H1 (cell line): ENCODE results near the gene RIPK4. TPM values are rescaled to one million over a fixed set of nuclear protein-coding genes. Genes with fewer than 3 reads are reported as not detected.

ENCODE experiments used
- ATF3 ChIP-seq: IDR thresholded peaks from 2 replicates; pipeline ENCODE4 v1.6.1; 2011; ENCODE audit warnings: low read depth, mild to moderate bottlenecking, low read length; ENCODE audit not compliant: insufficient read depth
- EGR1 ChIP-seq: IDR thresholded peaks from 2 replicates; pipeline ENCODE4 v1.6.1; 2011; ENCODE audit warnings: low read depth, low read length, borderline replicate concordance
- POLR2A ChIP-seq, 2 experiments: IDR thresholded peaks; 1 replicate in 1 of 2; 2 replicates in 1 of 2; pipeline ENCODE4 v1.6.1; 2011; ENCODE audit warnings: low read depth in 2 of 2, low read length in 2 of 2, mild to moderate bottlenecking in 2 of 2; ENCODE audit errors: control extremely low read depth in 1 of 2
- RBBP5 ChIP-seq: IDR thresholded peaks from 2 replicates; pipeline ENCODE4 v1.7.1; 2012; ENCODE audit warnings: low read depth, mild to moderate bottlenecking, inconsistent platforms, low read length, moderate library complexity, borderline replicate concordance
- RNF2 ChIP-seq: fragments of 200-900, 300-1000 bp; sonication (generic); IDR thresholded peaks from 2 replicates; pipeline ENCODE4 v1.7.1; 2016; ENCODE audit warnings: borderline replicate concordance, low read depth, mild to moderate bottlenecking, antibody characterized with exemption, low read length; ENCODE audit not compliant: poor library complexity, severe bottlenecking; ENCODE audit errors: missing control alignments
- SP4 ChIP-seq: IDR thresholded peaks from 2 replicates; pipeline ENCODE4 v1.6.1; 2012; ENCODE audit warnings: low read length, inconsistent platforms
- TAF1 ChIP-seq: IDR thresholded peaks from 2 replicates; pipeline ENCODE4 v1.6.1; 2011; ENCODE audit warnings: mild to moderate bottlenecking, low read depth, low read length
- TBP ChIP-seq: IDR thresholded peaks from 2 replicates; pipeline ENCODE4 v1.6.1; 2011; ENCODE audit warnings: low read depth, low read length, improper control_type of control experiment
- YY1 ChIP-seq: IDR thresholded peaks from 2 replicates; pipeline ENCODE4 v1.6.1; 2011; ENCODE audit warnings: low read depth, mild to moderate bottlenecking, low read length
- polyA plus RNA-seq, 7 experiments: library from polyadenylated mRNA; depleted of rRNA in 3 of 7; stranded (reverse) in 5 of 7; unstranded in 2 of 7; fragments of >200 nt in 5 of 7; fragments of 200-250 nt in 2 of 7; gene quantifications; 1 replicate in 5 of 7; 2 replicates in 1 of 7; 4 replicates in 1 of 7; pipeline versions ENCODE4 v1.2.1 to v1.2.3, GENCODE V29; 2011 to 2013; ENCODE audit warnings: missing spikeins in 2 of 7, mixed read lengths in 2 of 7
- total RNA-seq: library from RNA; stranded (reverse); fragmentation: NEBNext Ultra II Directional; extraction: Animal tissue kit (Norgen Biotek cat#: 25700); gene quantifications from 2 replicates; pipeline ENCODE4 v1.2.1, GENCODE V29; 2021

The RIPK4 gene
- total and polyA plus RNA-seq, 2 of the 8 experiments (the other 6 are each of a cell fraction or from before 2014, with no cell fraction given): 2.7 to 5.6 TPM

DNA sequence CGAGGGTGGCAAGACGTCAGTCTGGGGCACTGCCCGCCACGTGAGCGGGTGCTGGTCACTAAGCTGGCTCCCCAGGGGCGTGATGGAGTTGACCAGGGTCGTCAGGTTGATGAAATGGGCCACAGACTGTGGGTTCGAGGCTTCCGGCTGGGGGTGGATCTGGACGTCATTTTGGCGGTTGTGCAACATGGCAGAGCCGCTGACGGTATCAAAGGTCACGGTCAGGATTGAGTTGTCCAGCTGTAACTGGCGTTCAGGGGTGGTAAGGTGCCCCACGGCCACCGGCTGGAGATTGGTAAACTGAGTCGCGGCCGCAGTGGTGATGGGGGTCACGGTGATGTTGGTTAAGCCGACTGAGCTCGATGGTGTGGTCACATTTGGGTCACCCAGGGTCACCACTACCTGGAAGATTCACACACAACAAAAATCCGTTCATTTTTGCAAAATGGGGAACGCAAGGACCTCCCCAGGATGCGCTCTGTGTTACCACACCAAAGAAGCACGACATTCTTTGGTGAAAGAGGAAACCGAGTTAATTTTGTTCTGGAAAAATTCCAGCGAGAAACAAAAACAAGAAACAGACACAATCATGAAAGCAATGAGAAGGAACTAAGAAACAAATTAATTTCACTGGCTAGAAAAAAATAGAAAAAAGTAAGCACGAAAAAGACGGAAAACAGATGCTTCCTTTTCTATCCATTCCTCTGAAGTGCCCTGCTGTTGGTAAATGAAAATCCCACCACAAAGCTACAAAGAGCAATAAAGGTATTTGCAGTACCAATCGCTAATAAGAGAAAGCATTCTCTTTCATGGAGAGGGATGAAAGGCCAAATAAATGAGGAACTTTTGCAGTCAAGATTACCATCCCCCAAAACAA, 34.7 kb upstream of the RIPK4 start (continued):
- TF ChIP-seq POLR2A (IDR thresholded peaks at IDR 0.05; ENCODE audit: control extremely low read depth in 1 of 2, low read depth in 2 of 2, low read length in 2 of 2) (no peak), TBP (no peak), ATF3 (no peak), RBBP5 (no peak), EGR1 (no peak), YY1 (no peak), SP4 (no peak), TAF1 (no peak), RNF2 (no peak)
